HEK293 (cell line): ENCODE results near the gene LMO4.

Experiments used
- ZBTB21 ChIP-seq: fragments of 450-650 bp; formaldehyde crosslinking; IDR thresholded peaks from 2 replicates; pipeline ENCODE4 v1.5.1; 2017; ENCODE audit warnings: missing biosample characterization, missing genetic modification characterization
- ZNF157 ChIP-seq: fragments of 450-650 bp; formaldehyde crosslinking; IDR thresholded peaks from 2 replicates; pipeline ENCODE4 v1.5.1; 2016; ENCODE audit warnings: missing biosample characterization, missing genetic modification characterization
- ZNF248 ChIP-seq: fragments of 450-650 bp; formaldehyde crosslinking; IDR thresholded peaks from 2 replicates; pipeline ENCODE4 v1.5.1; 2017; ENCODE audit warnings: missing biosample characterization, missing genetic modification characterization
- ZNF433 ChIP-seq: fragments of 450-650 bp; formaldehyde crosslinking; IDR thresholded peaks from 2 replicates; pipeline ENCODE4 v1.5.1; 2016; ENCODE audit warnings: missing biosample characterization, missing genetic modification characterization, low read depth
- ZNF501 ChIP-seq: fragments of 450-650 bp; formaldehyde crosslinking; IDR thresholded peaks from 2 replicates; pipeline ENCODE4 v1.5.1; 2016; ENCODE audit warnings: missing biosample characterization, missing genetic modification characterization
- ZNF585B ChIP-seq: fragments of 450-650 bp; formaldehyde crosslinking; IDR thresholded peaks from 2 replicates; pipeline ENCODE4 v1.5.1; 2016; ENCODE audit warnings: missing biosample characterization, missing genetic modification characterization
- ZSCAN16 ChIP-seq: fragments of 450-650 bp; formaldehyde crosslinking; IDR thresholded peaks from 2 replicates; pipeline ENCODE4 v1.5.1; 2016; ENCODE audit warnings: missing biosample characterization, missing genetic modification characterization

LMO4 gene

GRCh38 chr1:87394982-87395381 lies 66.3 kb downstream of the LMO4 start (continued):
- no peak for TF ChIP-seq ZSCAN16
- no peak for TF ChIP-seq ZNF248
- no peak for TF ChIP-seq ZBTB21 (tag by site-specific recombination)
- no peak for TF ChIP-seq ZNF157
- TF ChIP-seq ZNF501 (tag by site-specific recombination) = no peak
- TF ChIP-seq ZNF585B = no peak
- no peak for TF ChIP-seq ZNF433 (tag by site-specific recombination)
